ENCODE results near the gene PRKCQ.
"Not testable (repeated sequence)": the region's sequence is repeated elsewhere in the genome, so short reads cannot be mapped to it uniquely, and the experiment has no call there.

PRKCQ gene

GRCh38 chr10:6402349-6402709, 177.7 kb downstream of the PRKCQ start:
- DNase-seq: no peak

GRCh38 chr10:6401558-6402348, 178.3 kb downstream of the PRKCQ start:
- no peak for DNase-seq

GRCh38 chr10:6400821-6401465, 179.1 kb downstream of the PRKCQ start:
- DNase-seq: no peak

- DNase-seq: no peak
Observed at GRCh38 chr10:6400331-6400730, 179.7 kb downstream of the PRKCQ start.

- DNase-seq: no peak
Observed at GRCh38 chr10:6399879-6400278, 180.2 kb downstream of the PRKCQ start.

- no peak for DNase-seq
Observed at GRCh38 chr10:6399231-6399741, 180.8 kb downstream of the PRKCQ start.

GRCh38 chr10:6398399-6398798, 181.7 kb downstream of the PRKCQ start:
- DNase-seq: no peak

- no peak for DNase-seq
Observed at GRCh38 chr10:6396652-6397051, 183.4 kb downstream of the PRKCQ start.

- no peak for DNase-seq
Observed at GRCh38 chr10:6396226-6396625, 183.8 kb downstream of the PRKCQ start.

GRCh38 chr10:6395606-6396005, 184.5 kb downstream of the PRKCQ start:
- no peak for DNase-seq

- no peak for DNase-seq
Observed at GRCh38 chr10:6394084-6394483, 186.0 kb downstream of the PRKCQ start.

- DNase-seq: no peak
Observed at GRCh38 chr10:6393168-6393567, 186.9 kb downstream of the PRKCQ start.

GRCh38 chr10:6390213-6390845, 189.7 kb downstream of the PRKCQ start:
- no peak for DNase-seq

GRCh38 chr10:6388261-6388893, 191.7 kb downstream of the PRKCQ start:
- no peak for DNase-seq

- no peak for DNase-seq
Observed at GRCh38 chr10:6386960-6387359, 193.1 kb downstream of the PRKCQ start.

- DNase-seq: no peak
Observed at GRCh38 chr10:6386346-6386745, 193.7 kb downstream of the PRKCQ start.

GRCh38 chr10:6385665-6386064, 194.4 kb downstream of the PRKCQ start:
- DNase-seq: no peak

GRCh38 chr10:6384847-6385246, 195.2 kb downstream of the PRKCQ start:
- no peak for DNase-seq

GRCh38 chr10:6384031-6384430, 196.0 kb downstream of the PRKCQ start:
- DNase-seq: no peak

- no peak for DNase-seq
Observed at GRCh38 chr10:6383096-6383812, 196.8 kb downstream of the PRKCQ start.

GRCh38 chr10:6382081-6382480, 198.0 kb downstream of the PRKCQ start:
- no peak for DNase-seq

GRCh38 chr10:6380478-6380877, 199.6 kb downstream of the PRKCQ start:
- DNase-seq: not testable (repeated sequence)
